ENCODE data around the gene TMEM134.
A peak's percentile ranks its signal among the peaks of the same experiment; 100 is the strongest.
"Not testable (repeated sequence)": the region's sequence is repeated elsewhere in the genome, so short reads cannot be mapped to it uniquely, and the experiment has no call there.

The TMEM134 gene, protein sequence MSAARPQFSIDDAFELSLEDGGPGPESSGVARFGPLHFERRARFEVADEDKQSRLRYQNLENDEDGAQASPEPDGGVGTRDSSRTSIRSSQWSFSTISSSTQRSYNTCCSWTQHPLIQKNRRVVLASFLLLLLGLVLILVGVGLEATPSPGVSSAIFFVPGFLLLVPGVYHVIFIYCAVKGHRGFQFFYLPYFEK

DNA sequence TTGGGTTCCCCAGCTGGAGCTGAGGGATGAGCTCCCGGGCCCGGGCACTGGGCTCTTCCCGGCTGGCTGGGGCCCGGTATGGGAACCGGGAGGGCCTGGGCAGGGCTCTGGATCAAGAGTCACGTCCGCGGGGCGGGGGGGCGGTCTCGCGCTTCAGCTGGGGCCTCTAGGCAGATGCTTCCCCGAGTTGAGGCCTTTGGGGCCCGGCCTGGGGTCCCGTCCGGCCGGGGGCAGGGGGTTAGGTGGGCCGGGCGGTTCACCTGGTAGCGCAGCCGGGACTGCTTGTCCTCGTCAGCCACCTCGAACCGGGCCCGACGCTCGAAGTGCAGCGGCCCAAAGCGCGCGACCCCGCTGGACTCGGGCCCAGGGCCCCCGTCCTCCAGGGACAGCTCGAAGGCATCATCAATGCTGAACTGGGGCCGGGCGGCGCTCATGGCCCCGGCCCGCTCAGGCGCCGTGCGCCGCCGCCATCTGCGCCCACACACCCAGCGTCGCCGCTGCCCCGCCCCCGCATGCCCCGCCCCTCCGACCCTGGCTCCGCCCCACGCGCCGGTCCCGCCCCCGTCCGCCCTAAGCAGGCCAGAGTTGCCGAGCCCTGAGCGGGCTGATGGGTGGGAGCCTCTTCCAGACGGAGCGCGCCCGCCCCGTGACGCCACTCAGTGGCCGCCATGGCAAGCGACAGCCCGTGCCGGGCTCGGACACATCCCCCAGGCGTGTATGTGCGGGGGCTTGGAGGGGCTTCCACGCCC is at the start of gene TMEM134:
TMEM134 (minus strand) TSS at position 493 of the 749 bp plus-strand sequence; CDS start at position 434, 59 bp downstream.
- peak; percentile 93 for DNase-seq

DNA sequence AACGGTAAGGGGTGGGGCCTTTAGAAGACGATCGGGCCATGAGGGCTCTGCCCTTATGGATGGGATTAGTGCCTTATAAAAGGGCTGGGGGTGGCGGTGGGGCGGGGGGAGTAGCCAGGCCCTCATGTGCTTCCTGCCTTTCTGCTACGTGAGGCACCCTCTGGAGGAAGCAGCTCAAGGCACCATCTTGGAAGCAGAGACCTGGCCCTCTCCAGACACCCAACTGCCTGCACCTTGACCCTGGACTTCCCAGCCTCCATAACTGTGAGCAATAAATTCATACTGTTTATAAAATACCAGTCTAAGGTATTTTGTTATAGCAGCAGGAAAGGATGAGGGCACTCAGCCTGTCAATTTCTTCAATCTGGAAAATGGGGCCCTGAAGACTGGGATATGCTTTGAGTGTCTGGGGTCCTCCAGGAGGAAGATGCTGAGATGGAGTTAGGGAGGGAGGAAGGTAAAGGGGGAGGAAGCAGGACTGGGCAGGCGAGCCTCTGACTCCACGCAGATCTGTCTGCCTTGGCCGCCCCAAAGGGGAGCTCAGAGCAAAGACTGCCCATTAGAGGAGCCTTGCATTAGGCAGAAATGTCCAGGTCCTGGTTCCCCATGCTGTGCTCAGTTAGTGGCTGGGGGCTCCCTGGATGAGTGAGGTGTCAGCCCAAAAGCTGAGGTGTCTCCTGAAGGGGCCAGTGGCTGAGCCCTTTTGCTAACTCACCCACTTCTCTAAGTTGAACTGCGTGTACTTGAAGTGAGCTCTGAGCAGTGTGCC is 48.9 kb upstream of the TMEM134 start:
- no peak for DNase-seq

DNA sequence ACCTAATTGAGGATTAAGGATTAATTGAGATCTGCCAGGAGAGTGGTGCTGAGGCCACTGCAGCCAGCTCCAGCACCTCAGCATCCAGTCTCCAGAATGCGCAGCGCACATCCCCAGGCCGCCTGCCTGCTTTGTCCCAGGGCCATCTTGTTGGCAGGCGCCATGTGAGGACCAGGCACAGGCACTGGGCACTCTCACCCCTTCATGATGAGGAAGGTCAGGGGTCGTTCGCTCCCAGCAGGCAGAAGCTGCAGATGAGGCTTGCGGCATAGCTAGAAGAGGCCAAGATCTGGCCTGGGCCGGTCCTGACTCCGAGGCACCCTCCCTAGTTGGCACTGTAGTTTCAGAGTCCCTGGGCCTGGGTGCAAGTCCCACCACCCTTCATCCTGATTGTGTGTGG is 47.8 kb upstream of the TMEM134 start:
- no peak for DNase-seq

DNA sequence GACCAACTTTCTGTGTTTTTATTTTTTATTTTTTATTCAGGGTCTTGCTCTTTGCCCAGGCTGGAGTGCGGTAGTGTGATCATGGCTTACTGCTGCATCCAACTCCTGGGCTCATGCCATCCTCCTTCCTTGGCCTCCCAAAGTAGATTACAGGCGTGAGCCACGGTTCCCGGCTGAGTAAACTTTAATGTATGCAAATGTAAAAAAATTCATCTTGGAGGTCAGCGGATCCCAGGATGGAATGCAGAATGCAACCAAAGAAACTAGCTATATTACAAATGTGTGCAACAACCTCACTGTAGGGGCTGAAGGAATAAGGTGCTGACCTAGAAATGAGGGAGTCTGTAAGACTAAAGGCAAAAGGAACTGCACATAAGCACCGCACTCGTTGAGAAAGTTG is 45.1 kb upstream of the TMEM134 start:
- no peak for DNase-seq

DNA sequence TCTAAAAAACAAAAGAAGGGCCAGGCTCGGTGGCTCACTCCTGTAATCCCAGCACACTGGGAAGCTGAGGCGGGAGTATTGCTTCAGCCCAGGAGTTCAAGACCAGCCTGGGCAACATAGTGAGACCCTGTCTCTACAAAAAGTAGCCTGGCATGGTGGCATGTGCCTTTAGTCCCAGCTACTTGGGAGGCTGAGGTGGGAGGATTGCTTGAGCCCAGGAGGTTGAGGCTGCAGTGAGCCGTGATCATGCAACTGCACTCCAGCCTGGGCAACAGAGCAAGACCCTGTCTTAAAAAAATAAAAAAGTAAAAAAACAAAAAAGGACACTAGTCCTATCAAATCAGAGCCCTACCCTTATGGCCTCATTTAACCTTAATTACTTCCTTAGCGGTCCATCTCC is 42.5 kb upstream of the TMEM134 start:
- not testable (repeated sequence) for DNase-seq

DNA sequence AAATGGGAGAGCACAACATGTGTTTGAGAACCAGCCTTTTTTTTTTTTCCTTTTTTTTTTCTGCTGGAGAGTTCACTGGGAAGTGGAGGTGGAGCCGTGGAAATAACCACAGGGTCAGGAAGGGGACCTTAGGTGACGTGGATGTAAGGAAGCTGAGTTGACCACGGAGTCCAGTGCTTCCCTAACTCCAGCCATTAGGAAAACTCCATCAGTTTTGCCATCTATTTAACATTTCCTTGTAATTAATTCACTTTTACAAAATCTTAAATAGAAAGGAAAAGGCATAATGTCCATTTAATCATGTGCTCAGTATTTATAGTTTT is 40.9 kb upstream of the TMEM134 start:
- DNase-seq: no peak

DNA sequence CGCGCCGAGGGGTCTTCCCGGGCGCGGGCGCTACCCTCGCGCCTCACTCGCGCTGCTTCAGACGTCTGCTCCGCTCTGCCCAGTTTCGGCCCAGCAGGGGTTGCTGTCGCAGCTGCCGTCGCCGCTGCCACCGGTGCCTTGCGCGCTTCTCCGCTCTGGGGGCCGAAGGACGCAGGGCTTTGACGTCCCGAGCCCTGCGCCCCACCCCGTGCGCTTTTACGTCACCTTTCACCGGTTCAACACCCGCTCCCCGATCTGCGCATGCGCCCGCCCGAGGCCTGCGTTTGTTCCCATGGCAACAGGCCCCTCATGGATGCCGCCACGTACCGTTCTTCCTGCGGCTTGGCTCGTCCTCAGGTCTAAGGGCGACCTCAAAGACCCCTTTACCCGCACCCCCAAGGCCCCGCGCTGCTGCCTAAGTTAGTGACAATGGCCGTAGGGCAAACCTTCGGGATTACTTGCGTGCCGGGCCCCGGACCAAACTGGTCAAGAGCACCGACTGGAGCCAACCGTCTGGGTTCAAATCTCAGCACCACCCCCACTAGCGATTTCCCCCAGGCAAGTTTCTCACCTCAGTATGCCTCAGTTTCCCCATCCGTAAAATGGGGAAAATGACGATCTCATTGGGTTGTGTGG is 39.6 kb upstream of the TMEM134 start:
- DNase-seq: peak; percentile 98

DNA sequence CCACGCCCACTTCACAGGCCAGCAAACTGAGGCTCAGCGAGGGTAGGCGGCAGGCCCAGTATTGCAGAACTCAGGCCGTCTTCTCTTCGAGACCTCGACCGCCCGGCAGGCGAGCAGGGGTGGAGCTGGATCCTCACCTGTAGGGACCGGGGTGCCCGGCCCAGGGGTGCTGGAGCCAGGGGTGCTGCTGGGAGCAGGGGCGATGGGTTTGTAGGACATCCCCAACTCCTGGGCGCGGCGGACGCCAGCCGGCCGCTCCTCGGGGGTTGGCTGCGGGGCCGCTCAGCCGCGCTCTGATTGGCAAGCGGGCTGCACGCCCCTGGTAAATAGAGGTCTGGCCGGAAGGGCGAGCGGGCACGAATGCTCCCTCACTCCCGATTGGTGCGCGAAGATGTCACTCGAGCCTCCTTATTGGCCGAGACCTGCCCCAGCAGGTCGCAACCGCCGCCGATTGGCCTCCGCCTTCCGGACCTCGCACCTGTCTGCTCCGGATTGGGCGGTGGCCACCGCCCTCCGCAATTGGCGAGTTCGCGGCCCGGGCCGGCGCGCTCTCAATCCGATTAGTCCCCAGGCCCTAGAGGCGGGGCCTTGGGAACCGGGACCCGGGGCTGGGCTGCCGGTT is 38.9 kb upstream of the TMEM134 start, which contains the start of gene CDK2AP2:
CDK2AP2 (minus strand) TSS at position 299 of the 622 bp plus-strand sequence; CDS start at position 219, 80 bp downstream.
- DNase-seq: peak; percentile 98

DNA sequence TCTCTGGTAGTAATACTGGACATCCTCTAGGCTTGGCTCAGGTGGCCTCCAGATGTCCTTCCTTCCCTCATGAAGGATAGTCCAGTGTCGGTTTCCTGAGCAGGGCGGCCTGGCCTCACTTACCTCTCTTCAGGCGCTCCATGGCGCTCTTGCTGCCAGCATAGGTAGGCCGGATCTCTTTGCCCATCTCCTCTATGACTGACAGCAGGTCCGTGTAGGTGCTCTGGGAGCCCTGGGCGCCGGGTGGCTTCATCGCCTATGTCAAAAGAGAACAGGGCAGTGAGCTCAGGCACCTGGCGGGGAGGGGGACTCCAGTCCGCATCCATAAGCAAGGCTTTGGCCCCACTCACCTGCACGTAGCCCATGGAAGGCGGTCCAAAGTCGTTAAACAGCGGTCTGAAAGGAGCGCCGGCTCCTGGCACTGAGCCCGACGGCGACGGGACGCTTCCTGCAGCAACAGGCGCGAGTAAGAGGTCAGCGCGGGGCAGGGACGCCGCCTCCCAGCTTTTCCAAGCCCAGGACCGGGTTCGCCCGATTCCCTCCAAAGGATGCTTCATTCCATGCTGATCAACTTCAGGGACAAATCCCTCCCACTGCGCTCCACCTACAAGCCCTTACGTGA is 38.3 kb upstream of the TMEM134 start:
- DNase-seq: no peak

DNA sequence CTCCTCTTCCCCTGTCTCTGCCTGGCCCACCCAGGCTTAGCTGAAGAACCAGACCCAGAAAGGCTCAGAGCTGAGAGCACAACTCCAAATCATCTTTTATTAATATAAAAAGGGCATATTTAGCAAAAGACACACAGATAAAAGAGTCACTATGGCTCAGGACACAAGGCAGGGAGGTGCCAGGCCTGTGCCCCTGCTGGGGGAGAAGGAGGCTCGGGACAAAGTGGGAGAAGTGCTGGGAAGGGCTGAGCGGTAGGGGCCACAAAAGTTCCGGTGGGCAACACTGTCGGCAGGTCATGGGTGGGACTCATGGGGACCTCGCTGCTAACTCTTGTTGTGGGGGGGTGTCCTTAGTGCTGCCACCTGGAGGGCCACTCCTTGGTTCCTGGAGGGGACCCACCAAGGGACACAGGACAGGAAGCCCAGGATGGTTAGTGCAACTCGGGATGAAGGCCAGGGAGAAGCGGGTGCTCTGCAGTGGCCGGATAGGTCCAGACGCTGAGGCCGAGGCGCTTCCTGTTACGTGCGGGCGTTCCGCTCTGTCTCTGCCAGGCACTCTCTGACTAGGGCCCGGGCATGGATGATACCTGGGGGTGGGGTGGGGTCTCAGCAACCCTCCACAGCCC is 37.5 kb upstream of the TMEM134 start:
- no peak for DNase-seq

DNA sequence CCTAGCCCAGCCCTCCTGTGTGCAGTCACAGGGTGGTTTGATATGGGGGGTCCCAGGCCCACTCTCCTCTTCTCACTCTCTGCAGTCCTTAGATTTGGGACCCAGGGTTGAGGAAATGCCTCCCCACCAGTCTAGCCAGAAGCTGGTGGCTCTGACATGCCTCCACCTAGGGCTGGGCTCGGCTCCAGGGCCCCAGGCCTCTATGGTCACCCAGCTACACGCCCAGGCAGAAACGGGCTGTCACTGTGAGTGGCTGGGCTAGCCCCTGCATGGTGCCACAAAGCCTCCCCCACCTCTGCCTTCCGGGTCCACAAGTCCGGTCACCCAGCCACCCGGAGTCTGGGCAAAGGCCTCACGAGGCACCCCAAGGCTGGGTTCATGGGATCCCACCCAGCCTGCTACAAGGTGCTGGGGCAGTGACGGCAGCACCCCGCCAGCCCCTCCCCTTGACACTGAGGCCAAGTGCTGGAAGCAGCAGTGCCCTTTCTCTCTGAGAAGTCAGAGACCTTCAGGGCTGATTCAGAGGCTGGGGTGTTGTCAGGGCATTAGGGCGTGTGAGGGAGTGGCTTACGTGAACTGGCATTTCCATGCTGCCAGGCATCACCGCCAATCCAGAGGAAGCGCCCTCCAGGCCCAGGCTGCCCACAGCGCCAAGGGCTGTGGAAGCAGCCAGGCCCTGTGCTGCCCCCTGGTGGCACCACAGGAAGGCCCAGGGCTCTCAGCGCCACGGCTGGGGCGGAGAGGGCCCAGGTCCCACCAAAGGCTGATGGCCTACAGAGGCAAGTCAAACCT is 36.8 kb upstream of the TMEM134 start:
- peak; percentile 92 for DNase-seq

DNA sequence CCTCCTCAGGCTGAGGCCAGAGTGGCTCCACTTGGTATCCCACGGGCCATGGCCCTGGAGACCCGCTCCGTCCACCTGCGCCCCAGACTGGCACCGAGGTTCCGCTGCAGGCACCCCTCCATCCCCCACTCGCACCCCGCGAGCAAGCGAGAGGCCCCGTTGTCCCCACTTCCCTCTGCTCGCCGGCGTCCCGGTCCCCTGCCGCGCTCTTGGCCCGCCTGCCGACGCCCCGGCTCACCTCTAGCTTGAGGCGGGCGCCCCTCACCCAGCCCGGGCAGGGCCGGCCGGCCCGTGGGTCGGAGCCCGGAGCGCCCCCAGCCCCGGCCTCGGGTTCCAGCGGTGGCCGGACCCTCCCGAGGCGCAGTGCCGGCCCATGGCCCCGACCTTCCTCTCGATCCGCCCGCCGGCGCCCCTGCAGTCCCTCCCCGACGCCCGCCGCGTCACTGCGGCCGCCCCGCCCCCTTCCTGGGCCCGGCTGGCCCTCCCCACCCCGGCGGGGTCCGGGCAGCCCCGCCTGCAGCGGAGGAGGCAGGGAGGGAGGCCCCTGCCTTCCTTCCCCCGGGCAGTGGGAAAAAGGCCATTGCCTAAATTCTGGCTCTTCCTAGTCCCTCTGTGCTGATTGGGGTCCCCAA is 36.0 kb upstream of the TMEM134 start, which contains the start of gene PITPNM1:
PITPNM1 (minus strand) TSS at position 414 of the 632 bp plus-strand sequence. CDS start 1,183 bp downstream, outside the sequence.
- DNase-seq: peak; percentile 75

DNA sequence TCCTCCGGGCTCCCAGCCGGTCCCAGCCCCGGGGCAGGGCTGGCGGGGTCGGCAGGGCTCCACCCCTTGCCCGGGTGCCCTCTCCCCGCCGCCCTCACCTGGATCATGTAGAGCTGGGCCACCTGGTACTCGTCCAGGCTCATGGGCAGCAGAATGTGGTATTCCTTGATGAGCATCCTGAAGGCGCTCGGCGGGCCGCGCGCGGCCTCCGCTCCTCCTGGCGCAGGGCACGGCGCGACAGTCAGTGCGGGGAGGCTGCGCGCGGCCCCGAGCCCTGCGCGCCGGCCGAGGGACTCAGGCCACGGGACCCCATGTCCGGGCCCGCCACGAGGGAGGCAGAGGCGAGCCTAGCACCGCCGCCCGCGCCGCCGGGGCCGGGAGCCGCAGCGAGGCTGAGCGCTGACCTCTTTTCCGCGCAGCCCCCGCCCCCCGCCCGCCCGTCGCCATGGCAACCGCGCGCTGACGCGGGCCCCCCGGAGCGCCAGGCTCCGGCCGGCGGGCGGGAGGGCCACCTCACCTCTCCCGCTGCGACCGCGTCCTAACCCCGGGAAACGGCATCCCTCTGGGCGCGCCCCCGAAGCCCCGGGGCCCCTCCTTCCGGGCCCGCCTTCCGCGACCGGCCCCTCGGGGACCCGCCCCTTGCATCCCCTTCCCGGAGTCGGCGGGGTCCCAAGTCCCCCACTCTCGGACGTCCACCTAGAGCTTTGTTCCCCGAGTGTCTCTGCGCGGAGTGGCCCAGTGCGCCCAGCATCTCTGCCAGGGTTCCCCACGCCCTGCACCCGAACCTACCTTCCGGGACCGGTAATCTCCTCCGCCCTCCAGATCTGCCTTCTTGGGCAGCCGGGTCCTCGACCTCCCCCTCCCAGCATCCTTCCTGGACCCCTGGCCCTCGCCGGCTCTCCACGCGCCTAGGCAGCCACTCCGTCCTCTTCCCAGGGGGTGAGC is 35.2 kb upstream of the TMEM134 start:
- DNase-seq: peak; percentile 49

DNA sequence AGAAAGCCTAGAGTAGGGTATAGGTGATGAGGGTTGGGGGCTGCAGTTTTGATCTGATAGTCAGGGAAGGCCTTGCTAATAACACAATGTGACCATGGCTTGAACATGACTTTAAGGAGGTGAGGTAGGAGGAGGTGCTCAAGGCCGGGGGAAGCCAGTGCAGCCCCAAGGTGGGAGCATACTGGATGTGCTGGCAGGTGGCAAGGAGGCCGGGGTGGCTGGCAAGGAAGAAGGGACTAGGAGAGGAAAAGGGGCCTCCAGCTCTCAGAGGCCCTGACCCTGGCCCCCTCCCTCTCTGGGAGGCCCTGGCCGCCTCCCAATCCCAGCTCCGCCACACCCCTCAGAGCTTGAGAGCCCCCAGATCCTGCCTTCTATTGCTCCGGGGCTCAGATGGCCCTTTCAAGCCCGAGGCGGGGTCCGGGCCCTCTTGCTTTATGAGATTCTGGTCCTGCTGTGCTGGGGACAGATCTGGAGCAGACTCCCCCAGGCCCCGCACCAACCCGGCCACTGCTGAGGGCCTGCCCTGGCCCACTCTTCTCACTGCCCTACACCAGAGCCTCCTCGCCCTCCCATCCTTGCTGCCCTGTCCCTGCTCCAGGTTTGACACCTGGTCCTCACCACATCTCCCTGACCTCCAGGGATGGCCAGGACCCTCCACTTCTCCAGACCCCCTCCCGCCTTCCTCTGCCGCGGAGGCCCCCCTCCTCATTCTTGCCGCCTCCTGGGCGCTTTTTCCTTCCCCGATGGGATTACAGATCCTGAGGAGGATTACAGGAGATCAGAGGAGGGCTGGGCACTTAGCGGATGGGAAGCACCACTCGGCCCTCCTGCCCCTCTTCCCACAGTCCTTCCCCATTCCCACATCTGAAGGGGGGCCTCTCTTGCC is 34.3 kb upstream of the TMEM134 start:
- no peak for DNase-seq

DNA sequence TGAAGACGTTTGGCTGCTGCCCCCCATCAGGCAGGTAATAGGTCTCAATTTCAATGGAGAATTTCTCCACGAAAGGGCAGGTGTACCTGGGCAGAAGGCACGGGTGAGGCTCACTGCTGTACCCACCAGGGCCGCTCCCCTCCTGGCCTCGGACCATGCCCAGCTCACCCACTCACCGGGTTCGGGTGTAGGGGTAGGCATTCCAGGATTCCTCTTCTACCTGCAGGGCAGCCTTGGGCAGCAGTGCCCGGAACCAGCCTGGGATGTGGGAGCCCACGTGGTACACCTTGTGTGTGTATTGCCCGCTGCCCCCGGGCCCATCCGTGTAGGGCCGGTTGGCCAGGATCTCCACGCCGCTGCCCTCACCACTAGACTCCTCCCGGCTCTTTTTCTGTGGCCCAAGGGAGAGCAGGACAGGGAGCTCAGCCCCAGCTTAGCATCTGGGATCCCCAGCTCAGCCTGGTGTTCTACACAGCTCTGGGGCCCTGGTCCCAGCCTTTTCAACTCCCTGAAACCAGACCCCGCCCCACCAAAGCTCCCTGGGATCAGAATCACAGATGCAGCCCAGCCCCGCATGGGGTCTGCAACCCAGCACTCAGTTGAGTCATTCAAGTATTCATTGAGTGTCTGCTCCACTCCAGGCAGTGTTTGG is 33.4 kb upstream of the TMEM134 start:
- no peak for DNase-seq

DNA sequence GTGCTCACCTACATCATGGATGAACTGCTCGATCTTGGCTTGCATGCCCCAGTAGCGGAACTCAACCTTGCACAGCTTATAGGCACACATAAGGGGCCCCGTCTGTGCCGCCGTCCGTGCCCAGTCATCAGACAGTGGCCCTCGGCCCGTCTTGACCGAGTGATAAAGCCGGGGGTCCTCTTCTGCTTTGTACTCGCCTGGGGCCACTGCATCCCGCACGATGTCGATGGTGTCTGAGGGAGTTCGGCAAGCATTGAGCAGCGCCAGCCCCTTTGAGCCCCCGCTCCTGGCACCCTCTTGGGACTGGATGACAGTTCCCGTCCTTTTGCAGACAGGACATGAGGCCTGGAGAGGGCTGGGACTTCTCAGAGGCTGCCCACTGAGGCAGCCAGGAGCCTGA is 32.8 kb upstream of the TMEM134 start:
- DNase-seq: no peak
